IPS-11a (cell line): Measurements from ENCODE around the gene CCDC24.

Source experiments
- H3K4me3 ChIP-seq: one replicate; pipeline ENCODE4 v1.5.1; 2013; ENCODE audit warnings: low read depth, low read length, control low read depth

CCDC24 gene

DNA sequence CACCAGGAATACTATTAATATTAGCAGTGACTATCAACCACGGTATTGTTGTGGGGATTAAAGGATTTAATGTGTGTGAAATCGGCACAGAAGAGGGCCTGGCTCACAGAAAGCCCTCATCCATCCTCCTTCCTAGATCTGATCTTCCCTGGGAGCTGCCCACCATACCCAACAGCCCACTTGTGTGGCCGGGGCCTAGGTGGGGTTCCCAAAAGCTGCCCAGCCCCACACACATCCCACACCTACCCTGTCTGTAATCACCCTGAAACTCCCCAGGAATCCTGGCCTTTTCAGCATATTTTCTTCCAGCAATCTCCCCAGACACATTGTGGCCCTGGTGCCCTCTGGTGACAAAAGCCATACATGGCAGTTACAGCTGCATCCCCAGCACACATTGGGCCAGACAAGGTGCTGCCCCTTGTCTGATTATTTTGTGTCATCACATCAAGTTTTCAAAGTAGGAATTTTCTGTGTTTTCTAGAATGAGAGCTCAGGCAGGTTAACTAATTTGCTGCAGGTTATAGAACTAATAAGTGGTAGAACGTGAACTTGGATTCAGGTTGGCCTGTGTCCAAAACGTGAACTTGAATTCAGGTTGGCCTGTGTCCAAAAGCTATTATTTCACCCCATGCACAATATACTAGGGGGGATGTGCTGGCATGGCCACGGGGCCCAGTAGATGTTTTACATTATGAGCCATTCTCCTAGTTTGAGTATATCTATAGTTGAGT is 45.2 kb downstream of the CCDC24 start:
- H3K4me3 ChIP-seq: no peak overlapping the region

DNA sequence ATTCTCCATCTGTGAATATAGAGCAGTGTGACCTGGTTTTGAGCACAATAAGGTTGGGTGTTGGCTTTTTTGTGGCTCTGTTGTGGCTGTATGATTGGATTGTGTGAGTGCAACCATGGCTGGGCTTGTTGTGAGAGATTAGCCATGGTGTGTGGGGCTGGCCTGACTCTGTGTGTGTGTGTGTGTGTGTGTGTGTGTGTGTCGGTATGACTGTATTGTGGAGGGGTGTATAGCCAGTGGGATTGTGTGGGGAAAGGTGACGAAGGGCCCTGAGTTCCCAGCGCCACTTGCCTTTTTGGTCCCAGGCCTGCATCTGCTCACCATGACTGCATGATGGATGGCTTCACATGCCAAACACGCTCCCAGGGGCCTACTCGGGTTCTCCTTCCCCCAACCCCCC is 45.8 kb downstream of the CCDC24 start:
- no peak overlapping the region for H3K4me3 ChIP-seq

DNA sequence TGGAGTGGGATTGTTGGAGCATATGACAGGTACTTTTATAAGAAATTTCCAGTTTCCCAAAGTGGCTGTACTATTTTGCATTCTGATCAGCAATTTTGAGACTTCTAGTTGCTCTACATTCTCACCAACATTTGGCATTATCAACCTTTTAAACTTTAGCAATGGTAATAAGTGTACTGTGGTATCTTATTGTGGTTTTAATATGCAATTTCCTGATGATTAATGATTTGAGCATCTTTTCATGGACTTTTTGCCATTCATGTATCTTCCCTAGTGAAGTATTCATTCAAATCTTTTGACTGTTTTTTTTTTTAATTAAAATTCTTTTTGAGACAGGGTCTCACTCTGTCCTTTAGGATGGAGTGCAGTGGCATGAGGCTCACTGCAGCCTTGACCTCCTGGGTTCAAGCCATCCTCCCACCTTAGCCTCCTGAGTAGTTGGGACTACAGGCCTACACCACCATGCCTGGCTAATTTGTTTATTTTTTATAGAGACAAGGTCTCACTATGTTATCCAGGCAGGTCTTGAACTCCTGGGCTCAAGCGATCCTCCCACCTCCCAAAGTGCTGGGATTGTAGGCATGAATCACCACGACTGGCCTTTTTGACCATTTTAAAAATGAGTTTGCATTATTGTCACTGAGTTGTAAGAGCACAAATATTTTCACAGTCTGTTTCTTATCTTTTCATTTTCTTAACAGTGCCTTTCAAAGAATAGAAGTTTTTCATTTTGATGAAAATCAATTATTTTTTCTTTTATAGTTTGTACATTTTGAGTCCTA is 47.7 kb downstream of the CCDC24 start:
- H3K4me3 ChIP-seq: no peak overlapping the region

DNA sequence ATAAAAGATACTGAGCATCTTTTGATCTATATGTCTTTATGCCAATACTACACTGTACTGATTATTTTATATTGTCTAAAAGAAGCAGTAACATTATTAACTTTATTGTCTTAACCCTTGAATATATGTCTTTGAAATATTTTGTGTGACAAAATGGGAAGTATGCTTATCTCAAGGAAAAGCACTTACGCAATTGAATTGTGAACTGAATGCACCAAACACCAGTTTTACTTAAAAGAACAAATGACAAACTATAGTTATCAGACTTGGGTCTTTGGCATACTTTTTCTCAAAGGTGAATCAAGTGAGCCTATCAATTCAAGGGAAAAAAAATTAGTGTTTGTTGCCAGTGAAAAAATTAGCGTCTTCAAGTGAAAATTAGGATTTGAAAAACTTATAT is 49.0 kb downstream of the CCDC24 start:
- no peak overlapping the region for H3K4me3 ChIP-seq

DNA sequence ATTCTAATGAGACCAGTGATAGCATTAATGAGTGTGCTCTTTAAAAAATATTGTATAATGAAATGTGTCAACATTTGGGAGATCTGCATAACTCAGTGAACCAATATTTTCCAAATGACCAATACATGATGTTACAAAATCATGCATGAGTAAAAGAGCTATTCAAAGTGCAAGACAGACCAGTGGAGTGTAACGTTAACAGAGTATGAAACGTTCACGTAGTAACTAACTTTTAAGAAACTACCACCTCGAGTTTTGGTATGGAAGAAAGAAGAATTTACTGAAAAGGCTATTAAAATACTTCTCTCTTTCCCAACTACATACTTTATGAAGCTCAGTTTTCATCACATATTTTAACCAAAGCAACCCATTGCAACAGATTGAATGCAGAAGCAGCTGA is 49.4 kb downstream of the CCDC24 start:
- no peak overlapping the region for H3K4me3 ChIP-seq

DNA sequence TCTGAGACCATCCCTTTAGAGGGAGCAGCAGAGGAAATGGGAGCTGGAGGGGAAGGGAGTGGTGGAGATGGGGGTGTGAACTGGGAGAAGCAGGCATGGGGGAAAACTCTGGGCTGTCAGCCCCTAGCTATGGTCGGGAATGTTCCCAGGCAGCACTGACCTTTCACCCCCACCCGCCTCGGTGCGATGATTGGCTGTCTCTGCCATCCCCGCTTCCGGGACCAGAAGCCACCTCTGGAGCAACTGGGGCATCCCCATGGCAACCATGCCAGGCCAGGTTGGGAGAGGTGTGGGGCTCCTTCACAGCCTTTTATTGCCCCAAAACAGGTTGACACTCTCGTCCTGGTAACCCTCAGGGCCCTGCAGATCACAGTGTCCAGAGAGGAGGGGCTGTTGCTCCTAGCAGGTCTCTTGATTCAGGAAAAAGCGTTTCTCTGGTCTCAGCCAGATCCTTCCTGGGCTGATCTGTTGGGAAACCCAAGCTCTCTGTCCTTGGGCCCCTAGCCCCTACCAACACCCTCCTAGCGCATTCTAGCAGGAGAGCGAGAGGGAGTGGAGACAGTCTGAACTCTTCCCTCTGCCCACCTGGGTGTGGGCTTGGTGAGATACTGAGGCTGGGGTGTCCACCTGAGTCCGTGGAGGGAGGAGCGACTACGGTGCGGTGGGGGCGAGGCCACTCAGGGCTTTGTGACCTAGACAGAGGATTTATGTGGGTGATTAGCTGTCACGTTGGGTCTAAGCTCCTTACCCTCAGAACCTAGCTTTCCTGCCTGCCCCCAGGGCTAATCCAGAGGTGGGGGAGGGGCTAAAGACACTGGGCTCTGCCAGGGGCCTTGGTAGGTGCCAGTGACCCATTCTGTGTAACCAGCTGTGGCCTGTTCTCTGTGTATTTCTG is 52.0 kb downstream of the CCDC24 start:
- no peak overlapping the region for H3K4me3 ChIP-seq

DNA sequence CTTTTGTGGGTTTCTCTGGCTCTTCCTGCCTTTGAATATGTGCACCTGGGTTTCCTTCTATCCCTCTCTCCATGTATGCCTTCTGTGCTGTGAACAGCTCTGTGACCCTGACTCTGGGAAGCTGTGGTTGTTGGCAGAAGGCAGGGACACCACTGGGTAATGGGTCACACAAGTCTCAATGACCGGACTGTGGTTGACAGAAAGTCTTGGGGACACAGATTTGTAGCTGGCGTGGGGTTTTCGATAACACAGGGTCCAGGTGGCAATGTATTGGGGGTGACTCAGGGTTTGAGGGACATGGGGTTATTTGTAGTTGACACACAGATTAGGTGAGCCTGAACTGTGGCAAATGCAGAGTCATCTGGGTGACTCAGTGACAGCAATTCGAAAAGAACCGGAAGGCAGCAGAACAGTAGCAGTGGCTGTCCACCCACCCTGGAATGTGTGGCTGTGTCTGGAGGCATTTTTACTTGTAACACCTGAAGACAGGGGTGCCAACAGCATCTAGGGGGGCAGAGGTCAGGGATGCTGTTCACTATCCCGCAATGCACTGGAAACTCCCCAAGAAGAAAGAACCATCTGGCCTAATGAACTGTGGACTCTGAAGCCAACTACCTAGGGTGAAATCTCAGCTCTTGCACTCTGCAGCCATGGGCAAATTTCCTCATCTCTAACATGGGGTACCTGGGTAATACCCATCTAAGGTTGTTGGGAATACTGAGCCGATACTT is 52.8 kb downstream of the CCDC24 start:
- H3K4me3 ChIP-seq: no peak overlapping the region

DNA sequence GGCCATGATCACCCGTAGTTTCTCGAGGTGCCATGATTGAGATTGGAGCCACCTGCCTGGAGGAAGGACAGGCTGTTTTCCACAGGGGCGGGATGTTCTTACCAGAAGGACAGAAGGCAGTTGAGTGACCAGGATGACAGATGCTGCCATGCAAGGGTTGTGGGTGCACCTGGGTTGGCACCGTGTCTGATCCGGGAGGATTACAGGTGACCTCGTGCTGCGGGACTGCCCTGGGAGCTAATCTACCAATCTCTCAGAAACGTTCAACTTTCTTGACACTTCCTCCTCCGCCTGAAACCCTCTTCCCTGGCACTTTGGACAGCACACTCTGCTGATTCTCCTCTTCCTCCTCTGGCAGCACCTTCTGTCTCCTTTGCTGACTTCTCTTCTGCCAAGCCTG is 53.7 kb downstream of the CCDC24 start:
- H3K4me3 ChIP-seq: no peak overlapping the region
